ENCODE results near the gene MYRF. TPM values are rescaled to one million over a fixed set of nuclear protein-coding genes. Genes with fewer than 3 reads are reported as not detected.

MYRF gene
- total RNA-seq, 1 donor from 2014 or later: 13.7 TPM

- TF ChIP-seq, protein P1, sequence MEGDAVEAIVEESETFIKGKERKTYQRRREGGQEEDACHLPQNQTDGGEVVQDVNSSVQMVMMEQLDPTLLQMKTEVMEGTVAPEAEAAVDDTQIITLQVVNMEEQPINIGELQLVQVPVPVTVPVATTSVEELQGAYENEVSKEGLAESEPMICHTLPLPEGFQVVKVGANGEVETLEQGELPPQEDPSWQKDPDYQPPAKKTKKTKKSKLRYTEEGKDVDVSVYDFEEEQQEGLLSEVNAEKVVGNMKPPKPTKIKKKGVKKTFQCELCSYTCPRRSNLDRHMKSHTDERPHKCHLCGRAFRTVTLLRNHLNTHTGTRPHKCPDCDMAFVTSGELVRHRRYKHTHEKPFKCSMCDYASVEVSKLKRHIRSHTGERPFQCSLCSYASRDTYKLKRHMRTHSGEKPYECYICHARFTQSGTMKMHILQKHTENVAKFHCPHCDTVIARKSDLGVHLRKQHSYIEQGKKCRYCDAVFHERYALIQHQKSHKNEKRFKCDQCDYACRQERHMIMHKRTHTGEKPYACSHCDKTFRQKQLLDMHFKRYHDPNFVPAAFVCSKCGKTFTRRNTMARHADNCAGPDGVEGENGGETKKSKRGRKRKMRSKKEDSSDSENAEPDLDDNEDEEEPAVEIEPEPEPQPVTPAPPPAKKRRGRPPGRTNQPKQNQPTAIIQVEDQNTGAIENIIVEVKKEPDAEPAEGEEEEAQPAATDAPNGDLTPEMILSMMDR (IDR thresholded peaks at IDR 0.05; ENCODE audit: insufficient read depth, low read length, poor library complexity, severe bottlenecking): no peak
- H3K27me3 ChIP-seq (ENCODE audit: control insufficient read depth, insufficient read depth, low read length): no peaks in the 10 kb centered on the region
- no peak for DNase-seq (ENCODE audit: low read depth)
- no peaks in the 10 kb centered on the region for H3K36me3 ChIP-seq (ENCODE audit: control insufficient read depth, insufficient read depth, low read length)
- no peak overlapping the region for H3K4me3 ChIP-seq (ENCODE audit: low read depth, low read length)
These were observed 79.8 kb downstream of the MYRF start for GRCh38 chr11:61832207-61832606.

DNA sequence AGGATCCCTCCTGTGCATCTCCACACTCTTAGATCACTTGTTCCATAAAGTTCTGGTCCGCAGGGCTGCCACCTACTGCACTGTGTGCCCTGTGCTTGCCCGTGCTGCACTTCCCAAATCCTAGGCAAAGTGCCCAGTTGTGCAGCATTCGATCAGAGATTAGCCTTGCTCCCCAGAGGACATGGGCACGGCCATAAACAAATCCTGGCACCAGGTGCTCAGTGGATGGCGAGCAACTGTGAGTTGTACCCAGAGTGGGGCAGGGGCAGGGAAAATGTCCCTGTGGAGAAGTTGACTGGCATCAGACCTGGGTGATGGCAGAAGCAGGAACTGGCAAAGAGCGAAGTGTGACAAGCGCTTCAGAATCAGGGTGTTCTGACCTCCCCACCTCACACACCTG, 80.3 kb downstream of the MYRF start:
- Histone ChIP-seq H3K4me3 (ENCODE audit: low read depth, low read length) (no peak overlapping the region), H3K36me3 (ENCODE audit: control insufficient read depth, insufficient read depth, low read length) (no peaks in the 10 kb centered on the region), H3K27me3 (ENCODE audit: control insufficient read depth, insufficient read depth, low read length) (no peaks in the 10 kb centered on the region)
- DNase-seq (ENCODE audit: low read depth): no peak
- TF ChIP-seq, protein P1 (IDR thresholded peaks at IDR 0.05; ENCODE audit: insufficient read depth, low read length, poor library complexity, severe bottlenecking): no peak

GRCh38 chr11:61833471-61833870, 81.0 kb downstream of the MYRF start:
- DNase-seq (ENCODE audit: low read depth): no peak
- Histone ChIP-seq H3K4me3 (ENCODE audit: low read depth, low read length) (no peak overlapping the region), H3K36me3 (ENCODE audit: control insufficient read depth, insufficient read depth, low read length) (no peaks in the 10 kb centered on the region), H3K27me3 (ENCODE audit: control insufficient read depth, insufficient read depth, low read length) (no peaks in the 10 kb centered on the region)
- TF ChIP-seq, protein P1 (IDR thresholded peaks at IDR 0.05; ENCODE audit: insufficient read depth, low read length, poor library complexity, severe bottlenecking): no peak

- no peak for DNase-seq (ENCODE audit: low read depth)
- Histone ChIP-seq H3K36me3 (ENCODE audit: control insufficient read depth, insufficient read depth, low read length) (no peaks in the 10 kb centered on the region), H3K27me3 (ENCODE audit: control insufficient read depth, insufficient read depth, low read length) (no peaks in the 10 kb centered on the region), H3K4me3 (ENCODE audit: low read depth, low read length) (no peak overlapping the region)
- TF ChIP-seq, protein P1 (IDR thresholded peaks at IDR 0.05; ENCODE audit: insufficient read depth, low read length, poor library complexity, severe bottlenecking): no peak
These were observed 81.5 kb downstream of the MYRF start for GRCh38 chr11:61833926-61834277.

DNA sequence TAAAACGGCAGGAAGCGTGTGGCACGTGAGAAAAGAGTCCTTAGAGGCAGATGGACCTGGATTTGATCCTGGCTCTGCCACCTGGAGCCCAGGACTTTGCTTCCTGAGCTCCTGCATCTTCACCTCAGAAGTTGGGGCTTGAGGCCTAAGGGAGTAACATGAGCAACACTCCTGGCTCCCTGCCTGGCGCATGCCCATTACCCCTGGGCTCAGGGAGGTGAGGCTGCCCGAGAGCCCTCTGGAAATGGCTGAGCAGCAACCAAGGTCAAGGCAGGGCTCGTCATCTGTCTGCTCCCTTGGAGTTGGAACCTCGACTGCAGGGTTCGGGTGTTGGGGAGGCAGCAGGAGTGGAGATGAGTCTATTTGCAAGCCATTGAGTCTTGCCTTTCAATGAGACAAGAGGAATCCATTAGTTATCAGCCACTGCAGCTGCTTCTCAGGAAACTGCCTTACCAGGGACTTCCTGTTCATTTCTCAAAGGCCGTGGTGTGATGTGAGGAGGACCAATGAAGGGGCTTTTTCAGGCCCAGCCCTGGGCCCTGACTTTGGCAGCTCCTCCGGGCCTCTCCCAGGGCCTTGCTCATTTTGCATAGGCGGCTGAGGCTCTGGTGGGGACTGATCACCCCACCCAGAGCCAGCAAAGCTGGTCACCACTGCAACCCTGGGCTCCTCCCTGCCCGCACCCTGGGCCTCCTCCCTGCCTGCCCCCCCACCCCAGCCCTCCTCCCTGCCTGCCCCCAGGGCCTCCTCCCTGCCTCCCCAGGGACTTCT, 82.0 kb downstream of the MYRF start:
- no peak for DNase-seq (ENCODE audit: low read depth)
- Histone ChIP-seq H3K4me3 (ENCODE audit: low read depth, low read length) (no peak overlapping the region), H3K36me3 (ENCODE audit: control insufficient read depth, insufficient read depth, low read length) (no peaks in the 10 kb centered on the region), H3K27me3 (ENCODE audit: control insufficient read depth, insufficient read depth, low read length) (no peaks in the 10 kb centered on the region)
- TF ChIP-seq, protein P1 (IDR thresholded peaks at IDR 0.05; ENCODE audit: insufficient read depth, low read length, poor library complexity, severe bottlenecking): no peak

GRCh38 chr11:61836193-61836592, 83.8 kb downstream of the MYRF start:
- Histone ChIP-seq H3K36me3 (ENCODE audit: control insufficient read depth, insufficient read depth, low read length) (peaks cover 8% of the 10 kb centered on the region), H3K4me3 (ENCODE audit: low read depth, low read length) (no peak overlapping the region), H3K27me3 (ENCODE audit: control insufficient read depth, insufficient read depth, low read length) (no peaks in the 10 kb centered on the region)
- DNase-seq (ENCODE audit: low read depth): no peak
- TF ChIP-seq, protein P1 (IDR thresholded peaks at IDR 0.05; ENCODE audit: insufficient read depth, low read length, poor library complexity, severe bottlenecking): no peak

Measured in kidney epithelial cell (primary cell).